ENCODE results near the gene TMEM17. TPM values are rescaled to one million over a fixed set of nuclear protein-coding genes. Genes with fewer than 3 reads are reported as not detected.

The TMEM17 gene
- total RNA-seq, 1 donor from 2014 or later = 3.5 TPM

DNA sequence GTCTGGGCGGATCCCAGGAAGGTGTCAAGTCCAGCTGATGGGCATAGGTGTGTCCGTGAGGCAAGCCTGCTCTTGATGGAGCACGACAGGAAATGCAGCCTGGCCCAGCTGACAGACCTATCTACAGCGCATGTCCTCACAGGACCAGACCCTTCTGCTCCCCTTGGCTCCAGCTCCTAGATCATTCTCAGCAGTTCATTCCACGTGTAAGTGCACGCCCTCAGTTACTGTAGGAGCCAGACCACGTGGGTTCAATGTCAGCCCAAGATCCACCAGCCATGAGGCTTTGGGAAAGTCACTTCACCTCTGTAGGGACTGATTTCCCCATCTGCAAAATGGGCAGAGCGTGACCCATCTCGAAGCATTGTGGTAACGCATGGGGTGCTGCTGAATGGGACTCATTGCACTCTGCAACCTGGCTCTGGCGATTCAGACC, 47.8 kb downstream of the TMEM17 start:
- no peak for DNase-seq (ENCODE audit: low read depth)
- H3K4me3 ChIP-seq (ENCODE audit: low read depth, low read length) = no peak overlapping the region
- TF ChIP-seq, protein P1, sequence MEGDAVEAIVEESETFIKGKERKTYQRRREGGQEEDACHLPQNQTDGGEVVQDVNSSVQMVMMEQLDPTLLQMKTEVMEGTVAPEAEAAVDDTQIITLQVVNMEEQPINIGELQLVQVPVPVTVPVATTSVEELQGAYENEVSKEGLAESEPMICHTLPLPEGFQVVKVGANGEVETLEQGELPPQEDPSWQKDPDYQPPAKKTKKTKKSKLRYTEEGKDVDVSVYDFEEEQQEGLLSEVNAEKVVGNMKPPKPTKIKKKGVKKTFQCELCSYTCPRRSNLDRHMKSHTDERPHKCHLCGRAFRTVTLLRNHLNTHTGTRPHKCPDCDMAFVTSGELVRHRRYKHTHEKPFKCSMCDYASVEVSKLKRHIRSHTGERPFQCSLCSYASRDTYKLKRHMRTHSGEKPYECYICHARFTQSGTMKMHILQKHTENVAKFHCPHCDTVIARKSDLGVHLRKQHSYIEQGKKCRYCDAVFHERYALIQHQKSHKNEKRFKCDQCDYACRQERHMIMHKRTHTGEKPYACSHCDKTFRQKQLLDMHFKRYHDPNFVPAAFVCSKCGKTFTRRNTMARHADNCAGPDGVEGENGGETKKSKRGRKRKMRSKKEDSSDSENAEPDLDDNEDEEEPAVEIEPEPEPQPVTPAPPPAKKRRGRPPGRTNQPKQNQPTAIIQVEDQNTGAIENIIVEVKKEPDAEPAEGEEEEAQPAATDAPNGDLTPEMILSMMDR (conservative IDR thresholded peaks at IDR 0.05; ENCODE audit: low read depth, low read length) = no peak

- TF ChIP-seq, protein P1 (conservative IDR thresholded peaks at IDR 0.05; ENCODE audit: low read depth, low read length) = no peak
- peak overlapping the region; percentile 78 for H3K4me3 ChIP-seq (ENCODE audit: low read depth, low read length)
- no peak for DNase-seq (ENCODE audit: low read depth)
These were observed 48.4 kb downstream of the TMEM17 start for GRCh38 chr2:62457556-62457955.

- peak; percentile 38 for DNase-seq (ENCODE audit: low read depth)
- TF ChIP-seq, protein P1 (conservative IDR thresholded peaks at IDR 0.05; ENCODE audit: low read depth, low read length) = peak; percentile 81
- H3K4me3 ChIP-seq (ENCODE audit: low read depth, low read length) = peak overlapping the region; percentile 78
These were observed 49.1 kb downstream of the TMEM17 start for GRCh38 chr2:62456721-62457539.

GRCh38 chr2:62455957-62456692, 49.9 kb downstream of the TMEM17 start:
- TF ChIP-seq, protein P1 (conservative IDR thresholded peaks at IDR 0.05; ENCODE audit: low read depth, low read length) = no peak
- DNase-seq (ENCODE audit: low read depth) = no peak
- no peak overlapping the region for H3K4me3 ChIP-seq (ENCODE audit: low read depth, low read length)

- no peak overlapping the region for H3K4me3 ChIP-seq (ENCODE audit: low read depth, low read length)
- no peak for DNase-seq (ENCODE audit: low read depth)
- TF ChIP-seq, protein P1 (conservative IDR thresholded peaks at IDR 0.05; ENCODE audit: low read depth, low read length) = no peak
These were observed 52.0 kb downstream of the TMEM17 start for GRCh38 chr2:62453955-62454354.

- TF ChIP-seq, protein P1 (conservative IDR thresholded peaks at IDR 0.05; ENCODE audit: low read depth, low read length) = no peak
- H3K4me3 ChIP-seq (ENCODE audit: low read depth, low read length) = no peak overlapping the region
- DNase-seq (ENCODE audit: low read depth) = peak; percentile 39
These were observed 53.1 kb downstream of the TMEM17 start for GRCh38 chr2:62452701-62453454.
